Measurements from ENCODE around the gene AGBL4.

Gene AGBL4

GRCh38 chr1:48939828-48940227 is 1083.9 kb downstream of the AGBL4 start:
- no peak for DNase-seq

GRCh38 chr1:48939042-48939441 is 1084.7 kb downstream of the AGBL4 start:
- DNase-seq, result no peak

DNA sequence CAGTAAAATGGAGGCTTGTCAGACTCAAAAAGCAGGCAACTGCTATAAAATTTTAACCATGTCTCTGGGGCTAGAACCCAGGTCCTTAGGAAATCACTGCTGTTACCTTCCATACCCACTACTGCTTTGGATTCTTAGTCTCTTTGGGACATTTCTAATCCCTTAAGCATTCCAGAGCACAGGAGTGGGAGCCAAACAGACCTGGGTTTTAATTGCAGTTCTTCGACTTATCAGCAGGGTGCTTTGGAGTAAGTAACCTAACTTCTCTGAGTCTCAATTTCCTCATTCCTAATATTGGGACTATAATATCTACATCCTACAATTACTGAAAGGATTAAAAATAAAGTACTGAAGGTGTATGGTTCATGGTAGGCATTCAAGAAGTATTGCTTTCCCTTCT is 1086.0 kb downstream of the AGBL4 start:
- DNase-seq, result no peak

GRCh38 chr1:48936436-48936835 is 1087.3 kb downstream of the AGBL4 start:
- DNase-seq, result no peak

DNA sequence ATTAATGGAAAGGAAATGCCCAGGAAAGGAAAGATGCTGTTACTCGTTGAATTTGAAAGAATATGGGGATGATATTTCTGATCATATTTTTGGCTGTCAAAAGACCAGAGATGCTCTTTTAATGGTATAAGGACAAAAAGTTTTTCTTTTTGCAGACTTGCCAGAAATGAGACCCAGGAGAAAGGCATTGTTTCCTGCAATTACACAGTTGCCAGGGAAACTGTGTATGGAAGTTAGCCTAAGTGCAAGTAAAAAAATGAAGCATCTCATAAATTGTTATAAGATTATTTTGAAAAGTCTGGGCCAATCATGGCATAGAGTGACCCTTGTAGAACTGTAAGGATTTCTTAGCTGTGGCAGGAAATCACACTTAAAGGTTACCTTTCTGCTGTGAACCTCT is 1091.4 kb downstream of the AGBL4 start:
- no peak for DNase-seq

DNA sequence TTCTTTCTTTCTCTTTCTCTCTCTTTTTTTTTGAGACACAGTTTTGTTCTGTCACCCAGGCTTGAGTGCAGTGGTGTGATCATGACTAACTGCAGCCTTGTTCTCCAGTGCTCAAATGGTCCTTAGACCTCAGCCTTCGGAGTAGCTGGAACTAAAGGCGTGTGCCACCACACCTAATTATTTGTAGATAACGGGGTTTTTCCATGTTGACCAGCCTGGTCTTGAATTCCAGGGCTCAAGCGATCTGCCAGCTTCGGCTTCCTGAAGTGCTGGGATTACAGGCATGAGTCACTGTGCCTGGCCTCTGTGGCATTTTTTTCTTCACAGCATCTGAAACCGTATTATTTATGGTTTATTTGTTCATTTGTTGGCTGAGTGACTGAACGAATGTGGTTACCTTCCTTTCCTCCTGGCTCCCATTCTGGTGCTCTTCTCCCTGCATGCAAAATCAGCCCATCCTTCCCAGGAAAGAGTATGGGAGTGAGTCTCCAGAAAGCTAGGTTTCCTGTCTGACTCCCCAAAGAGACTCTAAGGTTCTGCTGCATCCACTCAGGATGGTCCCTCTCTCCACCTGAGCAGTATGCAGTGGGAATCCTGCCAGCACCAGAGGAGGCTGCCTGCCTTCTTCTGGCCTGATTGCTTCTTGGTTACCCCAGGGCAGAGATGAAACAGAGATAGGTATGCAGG is 1092.1 kb downstream of the AGBL4 start:
- no peak for DNase-seq

DNA sequence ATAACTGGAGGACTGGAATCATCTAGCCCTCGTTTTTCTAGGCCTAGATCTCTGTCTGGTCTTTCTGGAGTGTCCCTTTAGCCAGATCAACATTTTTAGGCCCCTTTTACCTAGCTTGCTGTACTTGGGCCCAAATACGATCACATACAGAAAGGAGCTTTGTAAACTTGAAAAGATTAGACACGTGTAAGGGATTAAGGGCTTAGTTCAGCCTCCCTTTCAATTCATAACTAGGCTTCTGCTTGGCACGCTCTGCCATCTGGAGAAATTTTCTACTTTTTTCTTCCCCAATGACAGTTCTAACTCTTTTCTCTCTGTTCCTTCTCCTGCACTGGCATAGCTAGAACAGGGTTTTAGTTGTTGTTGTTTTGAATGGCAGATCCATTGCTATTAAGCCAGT is 1093.7 kb downstream of the AGBL4 start:
- no peak for DNase-seq

DNA sequence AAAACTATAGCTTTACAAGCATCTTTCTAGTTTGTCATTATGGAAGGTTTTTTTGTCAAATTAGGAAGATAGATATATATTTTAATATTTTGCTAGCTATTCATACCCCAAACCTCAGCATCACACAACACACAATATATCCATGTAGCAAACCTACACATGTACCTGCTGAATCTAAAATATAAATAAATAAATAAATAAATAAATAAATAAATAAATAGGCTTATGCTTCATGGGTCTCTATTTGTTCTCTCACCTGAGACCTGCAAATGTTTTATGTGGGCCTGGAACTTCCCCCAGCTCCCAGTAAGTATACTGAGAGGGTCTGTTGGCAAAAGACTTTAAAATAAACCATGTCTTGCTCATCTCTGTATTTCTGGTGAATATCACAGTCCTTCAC is 1099.7 kb downstream of the AGBL4 start:
- DNase-seq, result no peak

DNA sequence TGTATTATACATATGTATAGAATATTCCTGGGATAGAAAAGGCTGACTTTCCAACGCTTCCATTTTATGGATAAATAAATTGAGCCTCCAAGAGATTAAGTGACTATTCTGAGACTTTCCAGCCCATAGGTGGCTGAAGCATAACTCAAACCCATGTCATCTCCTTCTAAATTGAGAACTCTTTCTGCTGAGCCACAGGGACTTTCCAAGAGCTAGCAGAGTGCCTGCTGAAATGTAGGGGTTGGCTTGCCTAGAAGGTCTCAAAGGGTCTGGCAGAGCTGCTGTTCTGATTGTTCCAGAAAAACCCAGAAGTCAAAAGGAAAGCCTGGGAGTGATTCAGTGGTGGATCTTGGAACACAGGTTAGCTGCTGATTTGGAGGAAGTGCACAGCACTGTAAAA is 1100.6 kb downstream of the AGBL4 start:
- DNase-seq, result no peak

GRCh38 chr1:48920851-48921250 is 1102.9 kb downstream of the AGBL4 start:
- no peak for DNase-seq

DNA sequence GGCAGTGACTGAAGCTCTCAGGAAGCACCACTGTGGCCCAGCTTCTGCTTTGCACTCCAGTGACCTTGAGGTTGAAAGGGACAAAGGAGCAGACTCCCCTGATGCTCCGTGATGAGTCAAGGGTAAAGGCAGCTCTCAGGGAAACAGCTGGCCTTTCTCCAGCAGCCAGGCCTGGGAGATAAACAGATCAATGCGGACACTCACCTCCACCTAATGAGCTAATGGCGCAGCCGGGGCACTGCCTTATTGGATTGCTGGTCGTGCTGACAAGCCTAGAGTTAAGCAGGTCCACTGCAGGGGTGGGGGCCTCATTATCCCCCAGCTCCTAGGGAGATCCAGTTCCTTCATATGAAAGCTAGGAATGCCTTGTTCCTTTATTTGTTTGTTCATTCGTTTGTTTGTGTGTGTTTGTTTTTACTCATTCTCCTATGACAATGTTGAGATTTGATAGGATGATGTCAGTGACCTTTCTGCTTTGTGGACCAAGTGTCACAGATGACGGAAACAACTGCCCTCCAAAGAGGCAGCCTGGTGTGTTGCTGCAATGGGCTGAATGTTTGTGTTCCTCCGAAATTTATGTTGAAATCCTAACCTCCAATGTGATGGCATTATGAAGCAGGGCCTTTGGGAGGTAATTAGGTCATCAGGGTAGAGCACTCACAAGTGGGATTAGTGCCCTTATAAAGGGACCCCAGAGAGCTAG is 1105.7 kb downstream of the AGBL4 start:
- DNase-seq, result no peak

DNA sequence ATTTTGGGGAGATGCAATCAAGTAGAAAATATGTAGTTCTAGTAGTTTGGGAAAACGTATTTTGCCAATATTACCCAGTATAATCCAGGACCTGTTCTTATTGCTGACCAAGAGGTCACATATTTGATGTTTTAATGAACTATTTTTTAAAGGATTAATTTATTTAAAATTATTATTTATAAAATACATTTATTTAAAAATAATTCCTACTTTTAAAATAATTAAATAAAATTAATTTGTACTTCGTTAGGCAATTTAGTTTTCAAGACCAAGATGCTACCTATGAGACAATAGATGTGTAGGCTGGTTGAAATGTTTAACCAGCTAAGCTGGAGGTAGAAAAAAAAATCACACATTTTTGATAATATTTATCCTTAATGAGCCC is 1106.7 kb downstream of the AGBL4 start:
- no peak for DNase-seq

GRCh38 chr1:48916130-48917069 is 1107.4 kb downstream of the AGBL4 start:
- DNase-seq, result no peak

- DNase-seq, result no peak
Measured at GRCh38 chr1:48908606-48909005, 1115.1 kb downstream of the AGBL4 start.

DNA sequence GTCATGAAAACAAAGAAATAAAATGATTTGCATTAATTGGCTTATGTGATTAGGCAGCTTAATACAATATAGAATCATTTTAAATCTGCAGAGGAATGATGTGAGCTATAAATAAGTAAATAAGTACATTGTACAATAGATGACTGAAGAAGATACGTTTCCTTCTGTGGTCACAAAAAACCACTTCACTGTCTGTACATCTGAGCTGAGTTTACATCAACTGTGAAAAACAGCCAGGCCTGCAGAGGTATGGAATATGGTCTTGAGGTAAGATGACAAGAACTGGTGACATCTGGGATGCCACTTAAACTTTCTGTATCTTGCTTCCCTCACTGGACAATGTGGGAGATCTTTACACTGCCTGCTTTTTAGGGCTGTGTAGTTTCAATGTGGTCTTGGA is 1117.0 kb downstream of the AGBL4 start:
- DNase-seq, result no peak

GRCh38 chr1:48906164-48906563 is 1117.6 kb downstream of the AGBL4 start:
- DNase-seq, result no peak

DNA sequence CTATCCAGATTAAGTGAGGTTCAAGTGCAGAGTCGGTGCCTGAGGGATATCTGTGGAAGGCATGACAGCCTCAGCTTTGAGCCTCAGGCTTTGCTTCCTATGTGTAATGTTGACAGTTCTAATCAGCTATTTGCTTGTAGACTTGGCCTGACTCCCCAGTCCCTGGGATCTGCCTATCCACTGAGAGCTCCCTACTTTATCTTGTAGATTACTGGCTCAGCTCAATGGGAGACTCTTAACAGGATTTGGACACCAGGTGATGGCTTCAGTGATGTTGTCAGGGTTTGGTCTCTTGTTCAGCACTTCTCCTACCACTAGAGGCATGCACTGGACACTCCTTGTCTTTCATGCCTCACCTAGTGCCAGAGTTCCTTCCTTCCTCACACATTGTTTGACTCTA is 1120.5 kb downstream of the AGBL4 start:
- no peak for DNase-seq

DNA sequence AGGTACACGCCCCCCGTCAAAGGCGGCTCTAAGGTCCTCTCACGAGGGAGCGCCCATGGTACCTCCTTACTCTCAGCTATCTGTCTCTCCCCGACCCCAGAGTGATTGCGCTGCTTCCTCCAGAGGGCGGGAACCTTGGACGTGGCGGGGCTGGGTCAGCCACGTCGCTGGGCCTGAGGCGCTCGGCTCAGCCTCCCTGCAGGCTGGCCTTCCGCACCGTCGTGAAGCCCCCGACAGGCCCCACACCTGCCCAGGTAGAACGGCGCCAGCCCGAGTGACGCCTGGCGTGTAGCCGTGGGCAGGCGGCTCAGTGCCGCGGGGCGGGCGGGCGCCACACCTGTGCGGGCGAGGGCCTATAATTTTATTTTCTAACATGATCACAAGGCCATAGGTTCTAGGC is 1124.9 kb downstream of the AGBL4 start:
- no peak for DNase-seq

GRCh38 chr1:48889615-48890014 is 1134.1 kb downstream of the AGBL4 start:
- no peak for DNase-seq

- no peak for DNase-seq
Measured at GRCh38 chr1:48889082-48889481, 1134.7 kb downstream of the AGBL4 start.

- DNase-seq, result no peak
Measured at GRCh38 chr1:48887796-48888195, 1136.0 kb downstream of the AGBL4 start.

DNA sequence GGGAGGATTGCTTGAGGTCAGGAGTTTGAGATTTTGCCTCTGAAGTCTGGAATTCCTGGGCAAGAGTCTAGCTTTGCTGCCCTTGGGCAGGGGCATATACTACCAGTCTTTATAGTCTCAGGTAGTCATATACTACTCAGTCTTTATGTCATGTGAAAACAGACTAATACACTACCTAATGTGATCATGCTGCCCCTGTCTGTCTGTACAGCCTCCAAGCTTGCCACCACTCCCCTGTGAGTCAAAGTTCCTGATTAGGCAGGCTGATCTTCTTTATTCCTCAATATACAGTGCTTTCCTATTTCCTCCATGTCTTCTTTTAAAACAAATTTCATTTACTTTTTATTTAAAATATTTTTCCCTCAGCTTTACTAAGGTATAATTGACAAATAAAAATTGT is 1141.7 kb downstream of the AGBL4 start:
- no peak for DNase-seq

- no peak for DNase-seq
Measured at GRCh38 chr1:48878191-48878940, 1145.4 kb downstream of the AGBL4 start.

Measured in central memory CD4-positive, alpha-beta T cell (primary cell).